K562 (cell line): ENCODE results near the gene CARD8. TPM values are rescaled to one million over a fixed set of nuclear protein-coding genes. Genes with fewer than 3 reads are reported as not detected.
A peak's percentile ranks its signal among the peaks of the same experiment; 100 is the strongest.

ENCODE experiments used
- COPS2 ChIP-seq: fragments of 450-650 bp; conservative IDR thresholded peaks from 2 replicates; pipeline ENCODE4 v1.6.1; 2016; ENCODE audit warnings: mild to moderate bottlenecking, moderate library complexity
- E2F6 ChIP-seq, 2 experiments: IDR thresholded peaks; 2 replicates each; pipeline ENCODE4 v1.6.1; 2011; ENCODE audit warnings: borderline replicate concordance in 1 of 2, control low read depth in 1 of 2, low read depth in 1 of 2, low read length in 1 of 2, mild to moderate bottlenecking in 1 of 2, mixed read lengths in 1 of 2, moderate library complexity in 1 of 2; ENCODE audit not compliant: insufficient read depth in 1 of 2, insufficient read length in 1 of 2, poor library complexity in 1 of 2, severe bottlenecking in 1 of 2; ENCODE audit errors: extremely low read depth in 1 of 2
- KDM1A ChIP-seq, 2 experiments: fragments of 450-650 bp; IDR thresholded peaks; 2 replicates each; pipeline ENCODE4 v1.6.1; 2016; ENCODE audit warnings: mild to moderate bottlenecking in 2 of 2
- NR4A1 ChIP-seq, 2 experiments: fragments of 250-450 bp in 1 of 2; fragments of 450-650 bp in 1 of 2; sonication (Bioruptor Pico) in 1 of 2; IDR thresholded peaks; 2 replicates each; pipeline versions ENCODE4 v1.4.0 to v1.6.1; 2016 to 2020; ENCODE audit warnings: mild to moderate bottlenecking in 2 of 2, missing compliant biosample characterization in 1 of 2, missing genetic modification characterization in 1 of 2, moderate library complexity in 1 of 2
- NUFIP1 ChIP-seq: fragments of 450-650 bp; IDR thresholded peaks from 2 replicates; pipeline ENCODE4 v1.6.1; 2018; ENCODE audit not compliant: partially characterized antibody
- TSHZ1 ChIP-seq: fragments of 250-450 bp; sonication (Bioruptor Pico); IDR thresholded peaks from 2 replicates; pipeline ENCODE4 v1.4.0; 2020; ENCODE audit warnings: mild to moderate bottlenecking, moderate library complexity
- ZNF143 ChIP-seq: sonication (generic); formaldehyde crosslinking; IDR thresholded peaks from 2 replicates; pipeline ENCODE4 v1.9.0; 2022; ENCODE audit warnings: mild to moderate bottlenecking, missing genetic modification reagents
- ZNF444 ChIP-seq: fragments of 250-450 bp; sonication (Bioruptor Pico); IDR thresholded peaks from 2 replicates; pipeline ENCODE4 v1.4.0; 2020; ENCODE audit warnings: mild to moderate bottlenecking, moderate library complexity
- ZNF445 ChIP-seq: fragments of 250-450 bp; sonication (Bioruptor Pico); IDR thresholded peaks from 2 replicates; pipeline ENCODE4 v1.4.0; 2020; ENCODE audit warnings: low read depth, mild to moderate bottlenecking, moderate library complexity
- ZNF707 ChIP-seq: fragments of 250-450 bp; sonication (Bioruptor Pico); conservative IDR thresholded peaks from 2 replicates; pipeline ENCODE4 v1.8.0; 2022; ENCODE audit warnings: inconsistent platforms, mild to moderate bottlenecking, moderate library complexity
- polyA plus RNA-seq, 8 experiments: library from polyadenylated mRNA; depleted of rRNA in 4 of 8; stranded (reverse) in 5 of 8; unstranded in 3 of 8; fragments of >200 nt; fragmentation: Nextera tagmentation in 2 of 8; fragmentation: Illumina TruSeq in 1 of 8; extraction: Ambion mirVana in 2 of 8; extraction: Trizol in 1 of 8; gene quantifications; 2 replicates each; pipeline versions ENCODE4 v1.2.1 to v1.2.3, GENCODE V29; 2011 to 2014; ENCODE audit warnings: inconsistent platforms in 1 of 8, missing spikeins in 1 of 8
- total RNA-seq, 7 experiments: library from RNA; depleted of rRNA in 6 of 7; stranded (reverse); fragments of >200 nt in 6 of 7; fragmentation: Illumina TruSeq in 2 of 7; extraction: Trizol in 2 of 7; gene quantifications; 2 replicates each; pipeline versions ENCODE4 v1.2.1 to v1.2.3, GENCODE V29; 2011 to 2021; ENCODE audit warnings: low replicate concordance in 1 of 7
- TF ChIP-seq, protein P1 (sequence below): IDR thresholded peaks from 3 replicates; pipeline ENCODE4 v1.6.1; 2011; ENCODE audit warnings: borderline replicate concordance, mild to moderate bottlenecking, moderate library complexity; ENCODE audit not compliant: insufficient read length; ENCODE audit errors: extremely low read depth
- TF ChIP-seq, protein P2 (sequence below), 3 experiments: fragments of 200-800 bp in 1 of 3; fragments of 250-450 bp in 1 of 3; fragments of 450-650 bp in 1 of 3; sonication (Bioruptor Pico) in 1 of 3; sonication (Bioruptor generic) in 1 of 3; formaldehyde crosslinking in 1 of 3; IDR thresholded peaks; 2 replicates each; pipeline versions ENCODE4 v1.6.1 to v1.8.0; 2016 to 2022; ENCODE audit warnings: mild to moderate bottlenecking in 2 of 3, missing genetic modification characterization in 2 of 3, missing compliant biosample characterization in 1 of 3, moderate library complexity in 1 of 3
- TF ChIP-seq, protein P3 (sequence below): fragments of 250-450 bp; sonication (Bioruptor Pico); IDR thresholded peaks from 2 replicates; pipeline ENCODE4 v1.4.0; 2020

CARD8 gene
- total and polyA plus RNA-seq, 9 of the 15 experiments (the other 6 are each of a cell fraction or from before 2014, with no cell fraction given), result 11.5 to 26.4 (median 20.8) TPM

DNA sequence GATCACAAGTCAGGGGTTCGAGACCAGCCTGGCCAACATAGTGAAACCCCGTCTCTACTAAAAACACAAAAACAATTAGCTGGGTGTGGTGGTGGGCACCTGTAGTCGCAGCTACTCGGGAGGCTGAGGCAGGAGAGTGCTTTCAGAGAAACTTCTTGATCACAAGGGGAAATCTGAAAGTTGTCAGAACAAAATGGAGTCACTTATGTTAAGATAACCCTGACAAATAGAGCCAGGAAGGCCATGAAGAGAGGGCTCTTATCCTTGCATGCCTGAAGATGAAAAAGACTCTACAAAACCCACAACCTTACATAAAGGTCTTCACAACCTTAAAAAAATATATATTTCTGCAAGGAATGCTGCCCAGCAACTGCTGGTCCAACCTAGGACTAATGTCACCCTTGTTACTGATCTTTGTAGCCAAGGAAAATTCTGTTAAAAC lies 1.2 kb downstream of the CARD8 start (continued):
- TF ChIP-seq TSHZ1 (CRISPR knock-in tag) (peak; percentile 95), NR4A1 (CRISPR knock-in tag; IDR thresholded peaks at IDR 0.05) (peak; percentile 96), NR4A1 (tag; IDR thresholded peaks at IDR 0.05) (peak; percentile 99), ZNF143 (no peak), ZNF444 (CRISPR knock-in tag) (peak; percentile 88), ZNF445 (CRISPR knock-in tag) (peak; percentile 92; the same call in 1 of the 2 replicates), E2F6 (IDR thresholded peaks at IDR 0.05; ENCODE audit: borderline replicate concordance in 1 of 2, extremely low read depth in 1 of 2, insufficient read depth in 1 of 2, insufficient read length in 1 of 2, low read depth in 1 of 2, low read length in 1 of 2, poor library complexity in 1 of 2, severe bottlenecking in 1 of 2) (no peak), ZNF707 (CRISPR knock-in tag) (peak; percentile 80), COPS2 (no peak), KDM1A (IDR thresholded peaks at IDR 0.05) (no peak), NUFIP1 (peak; percentile 89)
- TF ChIP-seq, protein P1, sequence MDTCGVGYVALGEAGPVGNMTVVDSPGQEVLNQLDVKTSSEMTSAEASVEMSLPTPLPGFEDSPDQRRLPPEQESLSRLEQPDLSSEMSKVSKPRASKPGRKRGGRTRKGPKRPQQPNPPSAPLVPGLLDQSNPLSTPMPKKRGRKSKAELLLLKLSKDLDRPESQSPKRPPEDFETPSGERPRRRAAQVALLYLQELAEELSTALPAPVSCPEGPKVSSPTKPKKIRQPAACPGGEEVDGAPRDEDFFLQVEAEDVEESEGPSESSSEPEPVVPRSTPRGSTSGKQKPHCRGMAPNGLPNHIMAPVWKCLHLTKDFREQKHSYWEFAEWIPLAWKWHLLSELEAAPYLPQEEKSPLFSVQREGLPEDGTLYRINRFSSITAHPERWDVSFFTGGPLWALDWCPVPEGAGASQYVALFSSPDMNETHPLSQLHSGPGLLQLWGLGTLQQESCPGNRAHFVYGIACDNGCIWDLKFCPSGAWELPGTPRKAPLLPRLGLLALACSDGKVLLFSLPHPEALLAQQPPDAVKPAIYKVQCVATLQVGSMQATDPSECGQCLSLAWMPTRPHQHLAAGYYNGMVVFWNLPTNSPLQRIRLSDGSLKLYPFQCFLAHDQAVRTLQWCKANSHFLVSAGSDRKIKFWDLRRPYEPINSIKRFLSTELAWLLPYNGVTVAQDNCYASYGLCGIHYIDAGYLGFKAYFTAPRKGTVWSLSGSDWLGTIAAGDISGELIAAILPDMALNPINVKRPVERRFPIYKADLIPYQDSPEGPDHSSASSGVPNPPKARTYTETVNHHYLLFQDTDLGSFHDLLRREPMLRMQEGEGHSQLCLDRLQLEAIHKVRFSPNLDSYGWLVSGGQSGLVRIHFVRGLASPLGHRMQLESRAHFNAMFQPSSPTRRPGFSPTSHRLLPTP, result no peak
- TF ChIP-seq, protein P2, sequence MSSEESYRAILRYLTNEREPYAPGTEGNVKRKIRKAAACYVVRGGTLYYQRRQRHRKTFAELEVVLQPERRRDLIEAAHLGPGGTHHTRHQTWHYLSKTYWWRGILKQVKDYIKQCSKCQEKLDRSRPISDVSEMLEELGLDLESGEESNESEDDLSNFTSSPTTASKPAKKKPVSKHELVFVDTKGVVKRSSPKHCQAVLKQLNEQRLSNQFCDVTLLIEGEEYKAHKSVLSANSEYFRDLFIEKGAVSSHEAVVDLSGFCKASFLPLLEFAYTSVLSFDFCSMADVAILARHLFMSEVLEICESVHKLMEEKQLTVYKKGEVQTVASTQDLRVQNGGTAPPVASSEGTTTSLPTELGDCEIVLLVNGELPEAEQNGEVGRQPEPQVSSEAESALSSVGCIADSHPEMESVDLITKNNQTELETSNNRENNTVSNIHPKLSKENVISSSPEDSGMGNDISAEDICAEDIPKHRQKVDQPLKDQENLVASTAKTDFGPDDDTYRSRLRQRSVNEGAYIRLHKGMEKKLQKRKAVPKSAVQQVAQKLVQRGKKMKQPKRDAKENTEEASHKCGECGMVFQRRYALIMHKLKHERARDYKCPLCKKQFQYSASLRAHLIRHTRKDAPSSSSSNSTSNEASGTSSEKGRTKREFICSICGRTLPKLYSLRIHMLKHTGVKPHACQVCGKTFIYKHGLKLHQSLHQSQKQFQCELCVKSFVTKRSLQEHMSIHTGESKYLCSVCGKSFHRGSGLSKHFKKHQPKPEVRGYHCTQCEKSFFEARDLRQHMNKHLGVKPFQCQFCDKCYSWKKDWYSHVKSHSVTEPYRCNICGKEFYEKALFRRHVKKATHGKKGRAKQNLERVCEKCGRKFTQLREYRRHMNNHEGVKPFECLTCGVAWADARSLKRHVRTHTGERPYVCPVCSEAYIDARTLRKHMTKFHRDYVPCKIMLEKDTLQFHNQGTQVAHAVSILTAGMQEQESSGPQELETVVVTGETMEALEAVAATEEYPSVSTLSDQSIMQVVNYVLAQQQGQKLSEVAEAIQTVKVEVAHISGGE (CRISPR knock-in tag; IDR thresholded peaks at IDR 0.05), result no peak
- TF ChIP-seq, protein P3, sequence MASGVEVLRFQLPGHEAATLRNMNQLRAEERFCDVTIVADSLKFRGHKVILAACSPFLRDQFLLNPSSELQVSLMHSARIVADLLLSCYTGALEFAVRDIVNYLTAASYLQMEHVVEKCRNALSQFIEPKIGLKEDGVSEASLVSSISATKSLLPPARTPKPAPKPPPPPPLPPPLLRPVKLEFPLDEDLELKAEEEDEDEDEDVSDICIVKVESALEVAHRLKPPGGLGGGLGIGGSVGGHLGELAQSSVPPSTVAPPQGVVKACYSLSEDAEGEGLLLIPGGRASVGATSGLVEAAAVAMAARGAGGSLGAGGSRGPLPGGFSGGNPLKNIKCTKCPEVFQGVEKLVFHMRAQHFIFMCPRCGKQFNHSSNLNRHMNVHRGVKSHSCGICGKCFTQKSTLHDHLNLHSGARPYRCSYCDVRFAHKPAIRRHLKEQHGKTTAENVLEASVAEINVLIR (CRISPR knock-in tag), result peak; percentile 78
